ENCODE data around the gene RALGPS2.

Gene RALGPS2

GRCh38 chr1:178926046-178926445 lies 201.0 kb downstream of the RALGPS2 start:
- TF ChIP-seq CTCF (IDR thresholded peaks at IDR 0.05) = no peak

GRCh38 chr1:178927003-178927402 lies 202.0 kb downstream of the RALGPS2 start:
- no peak for TF ChIP-seq CTCF (IDR thresholded peaks at IDR 0.05)

GRCh38 chr1:178928041-178928440 lies 203.0 kb downstream of the RALGPS2 start:
- no peak for TF ChIP-seq CTCF (IDR thresholded peaks at IDR 0.05)

GRCh38 chr1:178928976-178929375 lies 203.9 kb downstream of the RALGPS2 start:
- TF ChIP-seq CTCF (IDR thresholded peaks at IDR 0.05) = no peak

- TF ChIP-seq CTCF (IDR thresholded peaks at IDR 0.05) = no peak
Measured at GRCh38 chr1:178931858-178932551, 207.0 kb downstream of the RALGPS2 start.

- no peak for TF ChIP-seq CTCF (IDR thresholded peaks at IDR 0.05)
Measured at GRCh38 chr1:178932552-178932906, 207.5 kb downstream of the RALGPS2 start.

- no peak for TF ChIP-seq CTCF (IDR thresholded peaks at IDR 0.05)
Measured at GRCh38 chr1:178933105-178933561, 208.1 kb downstream of the RALGPS2 start.

All from LNCAP (cell line).